ENCODE measurements around the gene ZCWPW1.
A peak's percentile ranks its signal among the peaks of the same experiment; 100 is the strongest.

ZCWPW1 gene

GRCh38 chr7:100428199-100428966, at the start of gene ZCWPW1:
TSS of gene ZCWPW1 (minus strand) at chr7:100428703. CDS start at chr7:100420649, 8,054 bp downstream.
- DNase-seq (ENCODE audit: low read depth): peak; percentile 94
- peak within 1 kb of the TSS; percentile 94 for H3K4me3 ChIP-seq (ENCODE audit: low read depth, low read length)
- no peak for TF ChIP-seq CTCF (IDR thresholded peaks at IDR 0.05; ENCODE audit: low read depth, low read length, missing control alignments)

- no peak for DNase-seq (ENCODE audit: low read depth)
- H3K4me3 ChIP-seq (ENCODE audit: low read depth, low read length): peak overlapping the region; percentile 70
- no peak for TF ChIP-seq CTCF (IDR thresholded peaks at IDR 0.05; ENCODE audit: low read depth, low read length, missing control alignments)
These were observed 49.4 kb upstream of the ZCWPW1 start for GRCh38 chr7:100477871-100478267.

- H3K4me3 ChIP-seq (ENCODE audit: low read depth, low read length): peak overlapping the region; percentile 70
- no peak for DNase-seq (ENCODE audit: low read depth)
- peak; percentile 56 for TF ChIP-seq CTCF (IDR thresholded peaks at IDR 0.05; ENCODE audit: low read depth, low read length, missing control alignments)
These were observed 48.7 kb upstream of the ZCWPW1 start for GRCh38 chr7:100476903-100477870.

- H3K4me3 ChIP-seq (ENCODE audit: low read depth, low read length): peak overlapping the region; percentile 70
- no peak for TF ChIP-seq CTCF (IDR thresholded peaks at IDR 0.05; ENCODE audit: low read depth, low read length, missing control alignments)
- DNase-seq (ENCODE audit: low read depth): no peak
These were observed 47.7 kb upstream of the ZCWPW1 start for GRCh38 chr7:100476101-100476780.

GRCh38 chr7:100475549-100475948, 47.0 kb upstream of the ZCWPW1 start:
- no peak for DNase-seq (ENCODE audit: low read depth)
- H3K4me3 ChIP-seq (ENCODE audit: low read depth, low read length): peak overlapping the region; percentile 70
- TF ChIP-seq CTCF (IDR thresholded peaks at IDR 0.05; ENCODE audit: low read depth, low read length, missing control alignments): no peak

GRCh38 chr7:100472854-100473499, 44.5 kb upstream of the ZCWPW1 start:
- TF ChIP-seq CTCF (IDR thresholded peaks at IDR 0.05; ENCODE audit: low read depth, low read length, missing control alignments): no peak
- peak overlapping the region; percentile 13 for H3K4me3 ChIP-seq (ENCODE audit: low read depth, low read length)
- no peak for DNase-seq (ENCODE audit: low read depth)
